Kidney (tissue), 14 donors: ENCODE data around the gene PLEKHG1. TPM values are rescaled to one million over a fixed set of nuclear protein-coding genes. Genes with fewer than 3 reads are reported as not detected.

Experiments
- DNase-seq, 5 donors: peaks; one replicate each; pipeline ENCODE4 v3.0.0-alpha.2; 2013 to 2020
- FAIRE-seq: peaks from 2 replicates; lab custom pipeline; 2012; peaks lifted over from hg19 to GRCh38; lab: Jason Lieb, UNC
- H3K27ac ChIP-seq, 2 donors: one replicate each; pipeline ENCODE4 v1.7.0; 2013; ENCODE audit warnings: low read depth in 2 of 2, low read length in 2 of 2, inconsistent platforms in 1 of 2
- H3K27me3 ChIP-seq: one replicate; pipeline ENCODE4 v1.7.1; 2013; ENCODE audit warnings: low read length, inconsistent platforms; ENCODE audit not compliant: control insufficient read depth, insufficient read depth
- H3K36me3 ChIP-seq, 3 donors: one replicate each; pipeline versions ENCODE4 v1.7.0 to v1.7.1; 2013; ENCODE audit warnings: low read length in 3 of 3, control low read depth in 1 of 3, inconsistent platforms in 1 of 3; ENCODE audit not compliant: insufficient read depth in 3 of 3, control insufficient read depth in 2 of 3
- H3K4me1 ChIP-seq, 3 donors: one replicate each; pipeline versions ENCODE4 v1.7.0 to v1.7.1; 2013; ENCODE audit warnings: low read length in 3 of 3, inconsistent platforms in 1 of 3, low read depth in 1 of 3; ENCODE audit not compliant: control insufficient read depth in 2 of 3, insufficient read depth in 2 of 3
- H3K4me3 ChIP-seq, 3 donors: one replicate each; pipeline versions ENCODE4 v1.7.0 to v1.8.1; 2013; ENCODE audit warnings: low read length in 3 of 3, control low read depth in 1 of 3, inconsistent platforms in 1 of 3
- H3K9ac ChIP-seq, 3 donors: one replicate each; pipeline versions ENCODE4 v1.7.0 to v1.7.1; 2013; ENCODE audit warnings: low read length in 3 of 3, control low read depth in 1 of 3, inconsistent platforms in 1 of 3
- H3K9me3 ChIP-seq, 3 donors: one replicate each; pipeline versions ENCODE4 v1.7.0 to v1.7.1; 2013; ENCODE audit warnings: low read length in 3 of 3, control low read depth in 1 of 3, inconsistent platforms in 1 of 3; ENCODE audit not compliant: control insufficient read depth in 2 of 3, insufficient read depth in 1 of 3
- intact Hi-C: fragments of 100-400 bp; cut with DNase I; formaldehyde crosslinking; loops from one replicate; pipeline ENCODE4 v1.11.1; 2022
- polyA plus RNA-seq: library from polyadenylated mRNA; stranded (reverse); fragments of 350-450 nt; fragmentation: Illumina TruSeq; extraction: RNeasy Lipid Tissue Mini Kit (QIAGEN cat#74804); gene quantifications from one replicate; pipeline ENCODE4 v1.2.3, GENCODE V29; 2014; ENCODE audit warnings: low read depth, low replicate concordance; ENCODE audit not compliant: insufficient read depth
- total RNA-seq: library from RNA; stranded (reverse); fragmentation: NEBNext Ultra II Directional; extraction: Animal tissue kit (Norgen Biotek cat#: 25700); gene quantifications from one replicate; pipeline ENCODE4 v1.2.1, GENCODE V29; 2021
- TF ChIP-seq, protein P1 (sequence below): IDR thresholded peaks from 3 replicates; pipeline ENCODE4 v1.5.1; 2012; ENCODE audit warnings: mild to moderate bottlenecking, moderate library complexity, borderline replicate concordance; ENCODE audit not compliant: insufficient read depth; ENCODE audit errors: extremely low read depth
- donor health status: control.
- donor health status: control.
- donor health status: control.
- donor health status: control.
- donor health status: control.
- donor health status: DM: yes; HTN: yes; CAD: no.
- donor health status: Normal renal cell carcinoma (clear cell type).

The PLEKHG1 gene
- total and polyA plus RNA-seq, 2 donors from 2014 or later = 2.8 to 58.7 TPM

DNA sequence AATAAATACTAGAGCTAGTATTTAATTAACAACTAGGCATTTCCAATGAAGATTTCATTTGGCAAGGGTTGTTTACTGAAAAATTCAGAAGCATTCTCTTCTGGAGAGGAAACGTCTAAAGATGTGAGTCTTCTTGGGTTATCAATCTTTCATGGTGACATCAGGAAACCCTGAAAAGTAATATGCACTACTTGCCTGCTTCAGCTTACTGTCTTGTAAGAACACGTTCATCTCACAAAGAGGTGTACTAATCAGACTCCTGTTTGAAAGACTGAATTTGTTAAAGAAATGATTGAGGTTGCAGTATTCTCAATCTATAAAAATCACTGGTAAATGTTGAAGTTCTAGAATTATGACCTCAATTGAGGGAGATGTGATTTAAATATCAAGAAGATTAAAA is 16.9 kb downstream of the PLEKHG1 start:
- H3K27me3 ChIP-seq = no peaks in the 10 kb centered on the region
- no peak overlapping the region for H3K9ac ChIP-seq
- H3K9me3 ChIP-seq = no peaks in the 10 kb centered on the region
- FAIRE-seq = peak; percentile 21
- intact Hi-C loops = no loop called here
- TF ChIP-seq, protein P1, sequence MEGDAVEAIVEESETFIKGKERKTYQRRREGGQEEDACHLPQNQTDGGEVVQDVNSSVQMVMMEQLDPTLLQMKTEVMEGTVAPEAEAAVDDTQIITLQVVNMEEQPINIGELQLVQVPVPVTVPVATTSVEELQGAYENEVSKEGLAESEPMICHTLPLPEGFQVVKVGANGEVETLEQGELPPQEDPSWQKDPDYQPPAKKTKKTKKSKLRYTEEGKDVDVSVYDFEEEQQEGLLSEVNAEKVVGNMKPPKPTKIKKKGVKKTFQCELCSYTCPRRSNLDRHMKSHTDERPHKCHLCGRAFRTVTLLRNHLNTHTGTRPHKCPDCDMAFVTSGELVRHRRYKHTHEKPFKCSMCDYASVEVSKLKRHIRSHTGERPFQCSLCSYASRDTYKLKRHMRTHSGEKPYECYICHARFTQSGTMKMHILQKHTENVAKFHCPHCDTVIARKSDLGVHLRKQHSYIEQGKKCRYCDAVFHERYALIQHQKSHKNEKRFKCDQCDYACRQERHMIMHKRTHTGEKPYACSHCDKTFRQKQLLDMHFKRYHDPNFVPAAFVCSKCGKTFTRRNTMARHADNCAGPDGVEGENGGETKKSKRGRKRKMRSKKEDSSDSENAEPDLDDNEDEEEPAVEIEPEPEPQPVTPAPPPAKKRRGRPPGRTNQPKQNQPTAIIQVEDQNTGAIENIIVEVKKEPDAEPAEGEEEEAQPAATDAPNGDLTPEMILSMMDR = no peak
- no peak overlapping the region for H3K4me3 ChIP-seq
- no peaks in the 10 kb centered on the region for H3K36me3 ChIP-seq
- DNase-seq = no peak
- peaks cover 0 to 4% (median 4%) of the 10 kb centered on the region in 3 donors for H3K4me1 ChIP-seq
- H3K27ac ChIP-seq = no peak overlapping the region

DNA sequence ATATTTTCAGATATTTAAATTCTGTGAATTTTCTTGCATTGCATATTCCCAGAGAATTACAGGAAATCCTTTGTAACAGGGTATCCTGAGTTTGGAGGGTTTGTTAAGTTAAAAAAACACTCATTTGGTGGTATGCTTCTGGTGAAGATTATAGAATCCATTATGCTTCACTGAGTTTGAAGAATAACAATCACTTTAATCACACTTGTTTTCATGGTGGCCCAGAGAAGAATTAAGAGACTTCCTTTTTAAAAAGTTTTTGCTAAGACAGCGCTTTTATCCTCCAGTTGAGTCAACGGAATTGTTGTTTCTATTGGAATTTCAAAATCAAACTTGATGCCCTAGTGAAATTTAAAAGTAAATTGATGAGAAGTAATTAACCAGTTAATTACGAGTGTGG is 17.4 kb downstream of the PLEKHG1 start:
- Histone ChIP-seq H3K36me3 (no peaks in the 10 kb centered on the region), H3K9ac (no peak overlapping the region), H3K4me3 (no peak overlapping the region), H3K9me3 (no peaks in the 10 kb centered on the region), H3K27me3 (no peaks in the 10 kb centered on the region), H3K4me1 (peaks cover 0 to 4% (median 4%) of the 10 kb centered on the region in 3 donors), H3K27ac (no peak overlapping the region)
- FAIRE-seq (no peak), DNase-seq (no peak)
- intact Hi-C loops = no loop called here
- TF ChIP-seq, protein P1 = no peak

DNA sequence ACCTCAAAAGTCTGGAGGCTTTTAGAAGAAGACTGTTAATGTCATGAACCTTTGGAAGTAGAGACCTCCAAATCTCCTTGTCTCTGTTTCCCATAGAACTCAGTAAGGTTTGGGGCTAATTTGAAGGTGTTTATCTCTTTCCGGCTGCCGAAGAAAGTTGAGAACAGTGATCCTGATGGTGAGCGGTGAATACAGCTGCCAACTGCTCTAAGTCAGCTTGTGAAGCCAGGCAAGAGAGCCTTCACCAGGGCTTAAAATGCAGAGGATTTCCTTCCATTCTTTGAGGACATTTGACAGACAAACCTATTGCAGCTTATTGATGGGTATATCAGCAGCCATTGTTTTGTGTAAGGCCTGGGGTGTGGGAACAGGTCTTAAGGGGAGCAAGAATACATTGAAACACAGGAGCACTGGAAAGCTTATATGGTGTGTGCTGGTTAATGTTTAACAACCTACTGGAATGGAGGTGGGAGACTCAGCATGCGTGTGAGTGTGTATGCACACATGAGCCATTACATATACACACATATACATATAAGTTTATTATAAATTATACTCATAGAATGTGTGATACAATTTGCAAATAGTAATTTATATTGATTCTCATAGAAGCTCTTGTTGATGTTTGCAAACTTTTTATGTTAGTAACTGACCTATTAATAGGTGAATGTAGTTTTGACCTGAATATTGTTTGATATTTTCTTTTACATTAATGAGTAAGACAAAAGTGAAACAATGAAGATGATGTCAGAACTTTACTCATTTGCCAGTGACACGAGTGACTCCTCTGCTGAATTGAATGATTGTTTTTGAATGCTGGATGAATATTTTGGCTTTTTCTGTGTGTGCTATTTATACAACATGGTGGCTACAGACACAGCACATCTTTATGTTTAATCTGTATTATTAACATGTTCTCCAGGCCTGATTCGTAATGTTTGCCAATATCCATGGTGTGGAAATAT is 18.1 kb downstream of the PLEKHG1 start:
- FAIRE-seq (no peak), DNase-seq (peak in 3 of 5 donors; percentile 44 to 78 (median 69))
- H3K4me1 ChIP-seq = peaks cover 0 to 4% (median 4%) of the 10 kb centered on the region in 3 donors
- TF ChIP-seq, protein P1 = no peak
- no peak overlapping the region for H3K9ac ChIP-seq
- no peak overlapping the region for H3K27ac ChIP-seq
- H3K4me3 ChIP-seq = no peak overlapping the region
- intact Hi-C loops = no loop called here
- no peaks in the 10 kb centered on the region for H3K9me3 ChIP-seq
- no peaks in the 10 kb centered on the region for H3K36me3 ChIP-seq
- no peaks in the 10 kb centered on the region for H3K27me3 ChIP-seq
